Activated gamma-delta T cell treated with anti-CD3 and anti-CD28 coated beads, Interleukin-2, amount 50 U/mL, for 16 hours (primary cell): ENCODE data around the gene BUB1B.

ENCODE experiments used
- DNase-seq: peaks from one replicate; pipeline ENCODE4 v3.0.0-alpha.2; 2020; ENCODE audit warnings: low read depth

Gene BUB1B

DNA sequence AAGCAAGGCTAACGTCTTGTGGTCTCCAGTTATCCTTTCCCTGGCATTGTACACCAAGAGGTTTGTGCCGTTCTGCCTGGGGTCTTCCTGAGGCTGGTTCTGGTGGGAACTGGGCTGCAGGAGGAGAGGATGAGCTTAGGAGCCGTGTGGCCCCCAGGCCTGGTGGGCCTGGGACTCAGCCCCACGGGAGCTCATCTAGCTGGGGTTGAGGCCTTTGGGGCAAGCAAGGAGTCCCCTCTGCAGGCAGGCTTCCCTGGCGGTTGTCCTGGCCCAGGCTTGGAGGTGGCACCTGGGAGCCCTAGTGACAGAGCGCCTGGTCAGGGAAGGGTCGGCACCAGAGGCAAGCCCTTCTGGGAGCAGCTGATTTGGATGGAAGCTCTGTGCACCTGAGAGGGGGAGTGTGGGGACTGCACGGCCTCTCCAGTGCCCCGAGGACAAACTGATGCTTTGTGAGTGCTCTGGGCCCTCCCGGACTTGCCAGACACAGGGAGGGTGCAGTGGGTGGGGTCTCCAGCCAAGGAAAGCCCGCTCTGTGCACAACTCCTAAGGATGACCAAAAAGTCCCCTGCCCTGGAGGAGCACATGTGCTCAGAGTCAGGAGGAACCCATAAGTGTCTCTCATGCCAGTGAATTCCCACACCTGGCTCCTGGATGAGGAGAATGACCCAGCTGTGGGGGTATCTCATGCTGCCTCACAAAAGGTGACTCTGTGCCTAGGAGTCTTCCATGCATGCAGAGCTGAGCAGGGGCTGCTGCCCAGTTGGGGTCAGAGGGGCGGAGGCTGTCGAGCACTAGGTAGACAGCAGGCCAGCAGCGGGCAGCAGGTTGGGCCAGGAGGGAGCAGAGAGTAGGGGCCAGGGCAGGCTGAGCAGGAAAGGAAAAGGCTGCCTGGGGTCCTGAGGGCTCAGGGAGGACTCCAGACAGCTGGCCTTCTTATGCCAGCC is 80.7 kb downstream of the BUB1B start:
- no peak for DNase-seq

DNA sequence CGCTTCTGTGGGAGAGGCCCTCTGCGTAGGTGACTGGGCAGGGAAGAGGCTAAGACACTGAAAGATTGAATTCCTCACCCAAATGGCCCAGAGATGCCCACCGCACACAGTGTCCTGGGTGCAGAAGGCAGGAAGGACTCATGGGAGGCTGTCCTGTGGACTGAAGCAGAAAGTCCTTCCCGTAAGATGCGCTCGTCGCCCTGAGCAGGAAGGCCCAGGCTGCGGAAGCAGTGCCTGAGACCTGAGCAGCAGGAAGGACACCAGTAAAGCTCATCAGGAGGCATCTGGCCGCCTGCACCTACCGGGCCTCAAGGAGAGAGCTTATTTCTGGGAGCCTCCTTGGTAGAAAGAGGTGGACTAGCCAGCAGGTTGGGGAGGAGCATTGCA is 81.3 kb downstream of the BUB1B start:
- DNase-seq = no peak

DNA sequence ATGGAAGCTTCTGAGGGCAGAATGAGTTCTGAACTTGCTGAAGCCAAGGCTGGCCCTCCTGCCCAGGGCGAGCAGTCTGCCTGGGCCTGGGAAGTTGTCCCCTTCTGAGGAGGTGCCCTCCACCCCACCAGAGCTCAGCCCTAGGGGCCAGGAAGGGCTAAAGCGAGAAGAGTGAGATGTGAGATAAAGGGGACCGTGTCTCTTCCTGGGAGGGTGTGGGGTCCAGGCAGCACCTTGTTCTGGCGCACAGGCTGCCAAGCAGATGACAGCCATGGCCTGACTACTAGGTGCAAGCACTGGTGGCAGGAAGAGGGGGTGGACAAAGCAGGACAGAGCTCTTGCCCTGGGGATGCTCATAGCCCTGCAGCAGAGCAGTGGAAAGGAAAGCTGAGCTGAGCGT is 81.7 kb downstream of the BUB1B start:
- no peak for DNase-seq

DNA sequence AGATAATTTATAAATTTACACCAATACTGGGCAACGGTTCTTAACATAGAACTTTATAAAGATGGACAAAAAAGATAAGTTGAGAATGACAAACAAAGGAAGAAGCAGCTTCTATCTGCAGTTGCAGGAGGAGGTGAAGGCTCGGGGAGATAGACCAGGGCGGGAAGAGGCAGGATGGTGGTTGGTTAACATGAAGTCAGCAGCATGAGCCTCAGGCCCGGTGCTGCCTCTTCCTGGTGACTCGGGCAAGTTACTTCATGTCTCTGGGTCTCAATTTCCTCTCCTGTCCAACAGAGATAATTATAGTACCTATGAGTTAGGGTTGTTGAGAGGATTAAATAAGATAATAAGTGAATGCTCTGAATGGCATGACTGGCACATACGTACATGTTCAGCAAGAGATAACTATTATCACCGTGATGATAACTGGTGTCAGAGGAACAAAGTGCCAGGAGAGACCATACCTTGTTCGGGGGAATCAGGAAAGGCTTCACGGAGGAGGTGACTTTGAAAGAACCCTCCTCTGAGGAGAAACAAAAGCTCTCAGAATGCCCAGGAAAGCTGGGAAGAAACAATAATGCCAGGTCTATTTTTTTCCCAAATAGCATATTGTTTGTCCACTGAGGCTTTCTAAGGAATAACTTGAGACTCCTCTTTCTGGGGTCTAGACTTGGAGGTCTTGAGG is 82.4 kb downstream of the BUB1B start:
- no peak for DNase-seq

DNA sequence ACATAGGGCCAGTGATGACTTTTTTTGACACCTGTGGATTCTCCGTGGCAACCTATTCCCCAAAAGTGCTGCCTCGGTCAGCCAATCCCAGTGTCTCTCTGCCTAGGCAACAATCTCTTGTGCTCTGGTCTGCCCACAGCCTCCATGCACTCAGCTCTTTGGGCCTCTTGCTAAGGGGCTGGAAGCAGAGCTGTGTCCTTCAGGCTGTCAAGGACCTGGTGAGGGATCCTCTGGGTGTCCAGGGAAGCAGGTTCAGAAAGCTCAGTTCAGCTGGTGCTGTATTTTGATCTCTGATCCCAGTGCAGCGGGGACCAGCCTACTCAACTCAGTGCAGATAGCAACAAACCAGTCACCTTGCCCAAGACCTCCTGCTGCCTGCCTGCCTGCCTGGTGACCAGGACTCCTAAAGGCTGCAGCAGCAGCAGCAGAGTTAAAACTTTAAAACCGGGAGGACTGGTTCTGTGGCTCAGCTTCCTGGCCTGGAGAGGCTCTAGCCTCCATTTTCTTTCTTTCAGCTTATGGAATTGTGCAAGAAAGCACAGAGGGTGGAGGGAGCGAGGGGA is 84.2 kb downstream of the BUB1B start:
- DNase-seq = no peak

DNA sequence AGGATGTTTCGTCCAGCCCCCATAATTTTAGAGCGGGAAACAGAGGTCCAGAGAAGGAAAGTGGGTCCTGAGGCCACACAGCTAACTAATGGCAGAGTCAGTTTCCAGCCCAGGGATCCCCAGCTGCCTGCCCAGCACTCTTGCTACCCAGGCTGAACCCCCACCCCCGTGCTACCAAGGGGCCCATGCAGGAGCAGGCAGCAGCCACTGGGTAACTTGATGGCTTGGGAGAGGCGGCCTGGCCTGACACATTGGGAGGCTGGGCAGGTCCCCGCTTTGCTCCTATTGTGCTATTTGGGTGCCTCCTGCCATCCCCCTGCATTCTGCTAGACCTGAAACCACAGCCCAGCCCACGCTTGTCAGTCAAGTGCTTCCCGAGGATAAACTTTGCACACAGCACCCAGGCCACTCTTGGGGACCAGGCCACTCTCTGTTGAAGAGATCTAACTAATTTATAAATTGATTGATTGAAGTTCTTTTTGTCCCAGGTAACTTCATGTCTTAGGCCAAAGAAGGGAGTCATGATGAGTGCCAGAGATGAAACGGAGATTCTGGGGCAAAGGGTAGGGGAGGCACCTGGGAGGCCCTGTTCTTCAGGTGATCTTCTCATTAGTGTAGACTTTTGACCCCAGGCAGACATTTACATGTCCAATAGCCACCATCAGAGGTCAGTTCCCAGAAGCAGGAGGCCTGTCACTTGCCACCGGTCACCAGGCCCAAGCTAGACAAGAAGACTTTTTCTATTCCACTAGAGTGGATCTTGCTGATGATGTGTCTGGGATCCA is 85.0 kb downstream of the BUB1B start:
- no peak for DNase-seq

DNA sequence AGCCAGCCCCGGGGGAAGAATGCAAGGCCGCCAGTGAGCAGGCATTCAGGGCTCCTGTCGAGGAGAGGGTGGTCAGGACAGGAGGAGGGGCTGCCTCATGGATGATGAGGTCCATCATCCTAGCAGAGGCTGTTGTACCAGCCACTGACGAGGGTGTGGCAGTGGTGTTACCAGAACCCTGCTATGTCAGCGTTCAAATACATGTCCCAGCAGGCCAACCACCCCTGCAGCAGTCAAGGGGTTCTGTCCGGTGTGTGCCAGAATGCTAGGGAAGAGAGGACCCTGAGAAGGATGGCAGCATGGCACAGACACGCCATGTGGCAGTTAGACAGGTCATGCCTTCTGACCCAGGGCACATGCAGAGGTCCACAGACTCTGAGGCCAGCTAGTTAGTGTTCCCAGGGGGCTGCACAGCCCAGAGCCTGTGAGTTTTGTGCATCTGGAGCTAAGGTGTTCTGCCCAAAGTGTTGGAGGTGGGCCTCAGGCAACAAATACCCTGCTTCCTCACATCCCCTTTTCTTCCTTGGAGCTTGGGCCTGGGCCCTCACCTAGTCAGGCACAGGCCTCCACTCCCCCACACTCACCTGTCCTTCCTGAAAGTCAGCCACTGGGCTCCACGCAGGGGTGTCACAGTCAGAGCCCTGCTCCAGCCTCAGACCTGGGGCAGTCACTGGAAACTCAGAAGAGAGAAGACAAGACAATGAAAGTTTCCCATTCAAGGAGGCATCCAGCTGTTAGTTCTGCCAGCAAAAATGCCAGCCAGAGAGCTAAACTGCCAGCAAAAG is 85.8 kb downstream of the BUB1B start:
- DNase-seq = no peak

DNA sequence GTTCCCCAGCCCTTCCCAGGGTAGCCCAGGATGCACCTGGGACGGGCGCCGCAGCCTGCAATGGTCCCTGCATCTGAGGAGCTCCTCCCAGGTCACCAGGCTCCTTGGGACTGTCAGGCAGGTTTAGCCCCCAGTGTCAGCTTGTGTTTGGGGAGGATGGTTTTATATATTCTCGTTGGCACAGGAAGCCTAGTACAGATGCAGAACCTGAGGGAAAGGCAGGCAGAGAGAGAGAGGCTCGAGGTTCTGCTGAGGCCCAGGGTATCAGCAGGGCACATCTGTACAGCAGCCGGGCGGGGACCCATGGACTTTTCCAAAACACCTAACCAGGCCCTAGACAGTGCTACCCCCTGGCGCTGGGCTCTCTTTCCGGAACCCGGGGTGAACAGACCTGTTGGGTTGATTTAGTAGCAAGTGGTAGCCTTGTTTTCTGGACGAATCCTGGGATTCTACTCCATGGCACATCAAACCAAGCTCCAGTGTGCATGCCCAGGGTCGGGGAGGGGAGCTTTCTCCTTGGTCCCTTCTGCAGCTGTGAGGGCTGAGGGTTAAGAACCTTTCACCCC is 86.6 kb downstream of the BUB1B start:
- no peak for DNase-seq

DNA sequence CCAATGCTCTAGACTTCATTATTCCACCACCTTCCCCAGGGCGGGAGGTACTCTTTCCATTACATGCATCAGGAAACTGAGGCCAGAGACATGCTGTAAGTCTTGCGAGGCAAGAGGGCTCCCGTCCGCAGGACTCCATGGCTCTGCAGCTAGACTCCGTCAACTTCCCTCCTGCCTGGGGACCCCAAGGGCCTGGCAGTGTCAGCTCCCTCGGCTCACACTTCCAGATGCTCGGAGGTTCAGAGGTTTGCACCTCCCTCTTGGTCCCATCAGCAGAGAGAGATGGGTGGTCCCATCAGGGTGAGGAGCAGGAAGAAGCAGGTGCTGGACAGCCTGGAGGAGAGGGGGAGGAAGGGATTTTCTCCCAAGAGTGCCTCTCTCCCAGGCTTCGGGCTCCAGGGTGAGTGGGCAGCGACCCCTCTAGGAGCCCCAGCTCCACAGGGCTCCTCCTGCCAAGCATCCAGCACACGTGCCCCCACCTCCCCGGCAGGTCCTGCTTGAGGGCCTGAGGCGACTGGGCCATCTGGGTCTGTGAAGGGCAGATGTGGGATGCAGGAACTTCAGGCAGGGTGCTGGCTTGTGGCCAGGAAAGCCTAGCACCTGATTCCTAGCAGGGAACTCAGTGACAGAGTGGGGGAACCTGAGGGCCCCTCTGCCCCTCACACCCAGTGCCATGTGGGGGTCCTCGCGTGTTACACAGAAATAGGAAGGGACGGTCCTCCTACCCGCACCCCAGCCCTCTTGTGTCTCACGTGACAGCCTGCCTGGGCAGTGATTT is 87.3 kb downstream of the BUB1B start:
- DNase-seq = no peak

DNA sequence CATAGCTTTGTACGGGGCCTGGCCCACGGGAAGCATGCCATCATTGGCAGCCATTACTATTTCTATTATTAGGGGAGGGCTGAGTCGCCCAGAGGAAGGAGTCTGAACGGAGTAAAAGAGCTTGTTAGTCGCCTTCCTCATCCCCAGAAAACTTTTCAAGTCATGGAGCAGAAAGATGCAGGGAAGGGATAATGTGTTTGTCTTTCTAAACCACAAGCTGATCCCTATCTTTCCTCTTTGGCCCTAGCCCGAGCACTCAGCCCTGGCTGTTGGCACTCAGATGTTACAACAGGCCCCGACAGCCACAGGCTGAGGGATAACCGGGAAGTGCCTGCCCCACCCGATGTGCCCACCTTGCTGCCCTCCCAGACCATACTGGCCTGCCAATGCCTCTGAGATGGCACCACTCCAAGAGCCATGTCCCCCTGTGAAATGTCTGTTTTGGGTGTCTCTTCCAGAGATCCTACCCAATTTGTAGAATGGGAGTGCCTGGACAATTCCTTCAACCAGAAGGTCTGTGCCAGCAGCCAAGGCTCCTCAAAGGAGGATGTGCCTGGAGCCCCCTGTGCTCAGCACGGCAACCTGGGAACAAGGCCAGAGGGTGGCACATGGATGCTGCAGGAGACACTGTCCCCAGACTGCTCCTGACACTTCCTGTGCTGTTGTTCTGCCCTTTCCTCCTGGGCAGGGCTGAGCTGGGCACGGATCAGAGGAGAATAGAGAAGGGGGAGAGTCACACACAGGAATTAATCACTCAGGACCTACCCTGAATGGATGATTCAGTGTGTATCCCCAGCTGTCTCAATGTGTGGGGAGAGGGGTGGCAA is 88.8 kb downstream of the BUB1B start:
- no peak for DNase-seq

DNA sequence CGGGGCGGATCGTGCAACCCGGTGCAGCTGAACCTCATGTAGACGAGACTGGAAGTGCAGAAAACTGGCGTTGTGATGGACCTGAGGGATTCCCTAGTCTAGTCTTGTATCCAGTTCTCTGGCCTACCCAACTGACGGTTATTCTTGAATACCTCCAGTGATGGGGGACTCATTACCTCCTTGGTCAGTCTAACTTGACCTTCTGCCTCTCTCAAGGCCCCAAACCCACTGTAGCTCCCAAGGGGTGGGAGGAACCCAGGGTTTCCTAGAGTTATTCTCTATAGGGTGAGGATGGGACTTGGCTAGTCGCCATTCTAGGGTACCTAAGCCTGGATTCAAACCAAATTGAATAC is 89.4 kb downstream of the BUB1B start:
- DNase-seq = no peak

DNA sequence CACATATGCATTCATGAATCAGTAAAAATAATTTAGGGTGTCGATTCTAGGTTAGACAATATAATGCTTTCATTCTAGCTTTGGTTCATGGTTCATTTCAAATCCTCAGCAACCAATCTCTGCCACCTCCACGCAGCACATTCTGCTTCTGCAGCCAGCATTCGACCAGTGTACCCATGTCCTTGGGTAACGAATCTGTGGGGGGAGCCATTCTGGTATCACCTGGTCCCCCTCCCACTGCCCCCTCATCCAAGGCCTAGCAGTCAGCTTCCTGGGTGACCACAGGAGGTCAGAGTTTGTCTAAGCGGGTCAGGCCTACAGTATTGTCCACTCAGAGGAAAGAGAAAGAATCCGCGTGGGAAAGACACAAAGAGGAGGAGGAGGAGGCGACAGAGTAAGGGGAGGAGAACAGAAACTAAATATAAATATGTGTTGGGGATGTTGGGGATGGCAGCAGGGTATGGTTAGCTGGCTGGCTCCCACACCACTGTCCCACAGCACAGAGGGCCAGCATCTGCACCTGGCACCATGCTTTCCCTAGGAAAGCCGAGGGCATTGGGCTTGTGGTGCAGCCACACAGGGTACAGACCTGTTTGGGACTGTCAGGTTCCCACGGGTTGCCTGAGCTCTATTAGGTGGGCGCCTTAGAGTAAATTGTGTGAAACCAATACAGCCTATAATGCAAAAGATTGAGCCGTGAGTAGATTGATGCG is 90.1 kb downstream of the BUB1B start:
- no peak for DNase-seq

DNA sequence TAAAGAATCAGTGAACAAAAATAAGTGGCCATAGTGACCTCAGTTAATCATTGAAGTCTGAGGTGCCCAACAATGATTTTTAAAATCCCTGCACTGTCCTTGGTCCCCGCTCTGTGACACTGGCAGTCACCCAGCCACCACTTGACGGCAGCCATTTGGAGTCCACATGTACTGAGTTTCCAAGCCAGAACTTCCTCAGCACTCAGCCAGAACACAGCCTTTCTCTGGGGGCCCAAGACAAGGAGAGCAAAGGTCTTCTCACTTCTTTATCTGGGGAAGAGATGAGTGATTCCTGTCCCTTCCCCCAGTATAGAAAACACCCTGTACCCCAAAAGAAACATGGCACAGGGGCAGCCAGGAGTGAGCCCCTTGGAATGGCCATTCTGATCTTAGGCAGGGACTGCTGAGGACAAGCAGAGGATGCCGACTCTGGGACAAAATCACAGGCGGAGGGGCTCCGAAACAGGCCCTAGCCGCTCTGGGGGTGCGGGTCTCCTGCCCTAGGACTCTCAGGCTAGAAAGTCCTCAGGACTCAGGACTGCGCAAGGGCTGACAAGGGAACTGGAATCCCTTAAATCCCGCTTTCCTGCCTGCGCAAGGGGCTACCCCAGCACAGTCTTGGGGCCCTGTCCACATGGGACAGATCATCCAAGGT is 90.7 kb downstream of the BUB1B start:
- no peak for DNase-seq

DNA sequence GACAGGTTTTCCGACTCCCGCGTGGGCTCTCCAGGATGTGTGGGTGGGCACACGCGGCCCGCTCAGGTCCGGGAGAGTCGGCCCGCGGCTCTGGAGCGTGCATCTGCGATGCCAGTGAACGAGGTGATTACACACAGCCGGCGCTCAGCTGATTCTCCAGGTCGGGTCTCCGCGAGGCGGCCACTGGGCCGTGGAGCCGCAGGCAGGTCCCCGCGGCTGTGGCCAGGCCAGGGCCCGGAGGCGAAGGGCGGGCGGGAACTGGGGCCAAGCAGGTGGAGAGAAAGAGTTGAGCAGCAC is 91.2 kb downstream of the BUB1B start:
- DNase-seq = no peak

DNA sequence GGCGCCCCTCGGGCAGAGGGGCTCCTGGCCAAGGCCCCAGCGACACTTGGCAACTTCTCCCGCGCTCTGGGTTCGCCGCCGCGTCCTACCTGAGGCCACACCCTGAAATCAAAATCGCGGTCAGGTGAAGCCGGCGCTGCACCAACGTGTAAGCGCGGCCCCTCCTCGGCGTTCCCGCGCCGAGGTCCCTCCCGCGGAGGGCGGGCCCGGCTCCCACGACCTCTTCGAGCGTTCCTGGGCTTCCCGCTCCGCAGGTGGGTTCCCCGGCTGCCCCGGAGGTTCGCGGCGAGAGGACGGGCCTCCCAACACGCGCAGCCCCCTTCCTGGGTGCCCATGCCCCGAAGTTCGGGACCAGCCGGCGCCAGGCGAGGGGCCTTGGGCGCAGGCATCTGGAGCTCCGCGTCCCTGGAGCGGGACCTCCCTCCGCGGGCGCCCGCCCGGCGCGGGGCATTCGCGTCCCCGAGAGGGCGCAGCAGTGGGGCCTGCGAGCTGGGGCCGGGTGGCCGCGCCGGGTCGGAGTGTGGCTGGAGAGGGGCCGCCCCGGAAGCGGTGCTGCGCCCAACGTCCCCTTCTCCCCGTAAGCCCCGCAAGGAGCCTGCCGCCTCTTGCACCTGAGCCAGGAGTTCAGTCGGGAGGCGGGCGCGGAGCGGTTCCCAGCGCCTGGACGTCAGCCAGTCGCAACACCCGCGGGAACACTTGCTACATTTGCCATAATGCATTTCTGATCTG is 91.7 kb downstream of the BUB1B start:
- no peak for DNase-seq

DNA sequence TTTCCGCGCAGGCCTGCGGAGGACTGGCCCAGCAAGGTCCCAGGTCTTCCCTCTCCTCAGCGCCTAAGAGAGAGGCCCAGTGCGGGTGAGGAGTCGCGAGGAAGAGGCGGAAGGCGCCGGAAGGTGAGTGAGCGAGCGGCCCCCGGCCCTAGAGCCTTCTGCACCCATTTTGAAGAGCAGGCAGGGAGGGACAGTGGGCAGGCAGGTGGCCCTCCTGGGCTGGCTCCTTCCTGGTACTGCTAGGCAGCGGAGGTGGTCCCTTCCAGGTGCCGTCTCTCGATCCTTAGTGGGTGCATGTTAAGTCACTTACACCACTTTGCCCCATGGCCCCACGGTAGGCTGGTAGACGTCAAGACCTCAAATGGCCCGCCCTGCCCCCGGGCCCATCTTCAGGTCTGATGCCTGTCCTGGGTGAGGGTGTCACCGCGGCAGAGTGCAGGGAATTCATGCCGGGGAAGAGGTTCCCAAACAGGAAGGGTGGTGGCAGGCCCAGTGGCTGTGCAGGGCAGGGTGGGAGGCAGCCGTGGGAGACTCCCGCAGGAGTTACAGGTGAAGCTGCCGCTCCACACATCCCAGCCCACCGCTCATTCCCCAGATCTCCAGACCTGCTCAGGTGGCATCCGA is 92.4 kb downstream of the BUB1B start:
- DNase-seq = no peak

DNA sequence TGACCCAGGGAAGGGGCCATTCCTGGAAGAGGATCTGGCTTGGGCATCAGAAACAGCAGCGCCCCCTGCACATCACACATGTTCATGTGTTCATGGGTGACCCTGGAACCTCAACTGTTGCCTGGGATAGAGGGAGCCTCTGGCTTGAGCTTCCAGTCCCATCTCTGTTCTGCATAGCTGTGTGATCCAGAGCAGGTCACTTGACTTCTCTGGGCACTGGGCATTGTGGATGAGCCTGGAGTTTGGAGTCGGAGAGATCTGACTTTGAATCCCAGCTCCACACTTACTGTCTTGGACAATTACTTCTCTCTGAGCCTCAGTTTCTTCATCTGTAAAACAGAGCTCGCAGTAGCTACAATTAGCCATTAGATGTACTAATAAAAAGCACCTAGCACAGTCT is 93.6 kb downstream of the BUB1B start:
- DNase-seq = no peak

DNA sequence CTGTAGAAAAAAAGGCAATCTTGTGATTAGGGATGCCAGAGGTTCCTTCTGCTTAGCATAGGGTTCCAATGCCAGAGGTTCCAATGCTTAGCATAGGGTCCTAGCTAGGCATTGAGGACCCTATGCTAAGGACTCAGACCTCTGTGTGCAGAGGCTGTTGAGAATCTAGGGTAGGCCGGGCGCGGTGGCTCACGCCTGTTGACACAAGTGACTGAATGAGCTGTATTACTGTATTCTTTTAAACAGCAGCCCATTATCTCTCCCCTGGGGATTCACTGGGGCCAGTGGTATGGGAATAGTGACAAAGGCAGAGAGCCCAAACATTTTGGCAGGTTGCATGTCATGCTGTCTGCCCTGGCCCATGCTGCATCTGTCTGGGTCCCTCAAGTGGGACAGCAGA is 94.2 kb downstream of the BUB1B start:
- DNase-seq = no peak
